ENCODE measurements around the gene TTLL12.

DNA sequence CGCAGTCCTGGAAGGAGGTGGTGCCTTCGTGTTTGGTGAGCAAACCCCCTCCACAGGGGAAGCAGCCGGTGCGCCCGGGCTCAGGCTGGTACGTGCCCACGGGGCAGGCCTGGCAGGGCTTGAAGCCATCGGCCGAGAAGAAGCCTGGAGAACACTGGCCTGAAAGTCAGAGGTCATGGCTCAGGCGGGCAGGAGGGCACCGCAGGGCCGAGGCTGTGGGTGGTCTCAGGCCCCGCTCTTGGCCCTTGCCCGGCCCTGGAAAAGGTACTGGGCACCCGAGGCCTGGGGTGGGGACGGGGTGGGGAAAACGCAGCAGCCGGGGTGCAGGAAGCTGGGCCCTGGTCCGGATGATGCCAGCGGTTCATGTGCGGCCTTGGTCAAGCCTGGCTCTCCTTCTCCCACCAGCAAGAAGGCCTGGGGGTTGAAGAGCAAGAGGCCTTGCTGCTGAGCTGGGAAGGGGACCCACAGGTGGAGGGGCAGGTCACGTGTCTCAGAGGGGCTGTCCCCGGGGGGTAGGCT lies 25.6 kb upstream of the TTLL12 start:
- TF ChIP-seq EZH2phosphoT487 (IDR thresholded peaks at IDR 0.05; ENCODE audit: insufficient read depth, low read depth), result no peak
- no peak for TF ChIP-seq EZH2 (IDR thresholded peaks at IDR 0.05; ENCODE audit: insufficient read depth, poor library complexity, severe bottlenecking)
